ENCODE measurements around the gene PAF1.
A peak's percentile ranks its signal among the peaks of the same experiment; 100 is the strongest.

PAF1 gene

DNA sequence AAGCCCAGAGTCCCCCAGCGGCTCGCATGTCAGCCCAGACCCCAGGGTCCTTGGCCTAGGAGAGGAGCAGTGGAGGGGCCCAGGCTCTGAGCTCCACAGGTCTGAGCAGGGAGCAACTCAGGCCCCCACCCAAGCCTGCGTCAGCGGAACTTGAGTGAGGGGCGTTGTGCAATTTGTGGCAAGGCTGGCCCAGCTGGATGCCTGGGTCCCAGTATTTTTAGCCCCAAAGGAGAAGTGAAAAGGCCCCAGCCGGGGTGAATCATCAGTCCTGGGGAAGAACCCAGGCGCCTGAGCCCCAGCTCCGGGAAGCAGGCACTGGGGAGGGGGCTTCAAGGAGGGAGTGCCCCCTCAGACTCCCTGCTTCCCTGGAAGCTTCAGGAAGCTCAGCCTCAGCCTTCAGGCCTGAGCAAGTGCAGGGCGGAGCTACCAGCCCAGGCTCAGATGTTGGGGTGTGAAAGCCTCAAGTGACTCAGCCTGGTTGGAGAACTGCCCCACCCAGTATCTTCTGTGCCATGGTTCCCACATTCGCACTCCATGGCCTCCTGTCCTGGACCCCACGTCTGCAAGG lies 7.5 kb upstream of the PAF1 start:
- no peak overlapping the region for H3K9ac ChIP-seq

DNA sequence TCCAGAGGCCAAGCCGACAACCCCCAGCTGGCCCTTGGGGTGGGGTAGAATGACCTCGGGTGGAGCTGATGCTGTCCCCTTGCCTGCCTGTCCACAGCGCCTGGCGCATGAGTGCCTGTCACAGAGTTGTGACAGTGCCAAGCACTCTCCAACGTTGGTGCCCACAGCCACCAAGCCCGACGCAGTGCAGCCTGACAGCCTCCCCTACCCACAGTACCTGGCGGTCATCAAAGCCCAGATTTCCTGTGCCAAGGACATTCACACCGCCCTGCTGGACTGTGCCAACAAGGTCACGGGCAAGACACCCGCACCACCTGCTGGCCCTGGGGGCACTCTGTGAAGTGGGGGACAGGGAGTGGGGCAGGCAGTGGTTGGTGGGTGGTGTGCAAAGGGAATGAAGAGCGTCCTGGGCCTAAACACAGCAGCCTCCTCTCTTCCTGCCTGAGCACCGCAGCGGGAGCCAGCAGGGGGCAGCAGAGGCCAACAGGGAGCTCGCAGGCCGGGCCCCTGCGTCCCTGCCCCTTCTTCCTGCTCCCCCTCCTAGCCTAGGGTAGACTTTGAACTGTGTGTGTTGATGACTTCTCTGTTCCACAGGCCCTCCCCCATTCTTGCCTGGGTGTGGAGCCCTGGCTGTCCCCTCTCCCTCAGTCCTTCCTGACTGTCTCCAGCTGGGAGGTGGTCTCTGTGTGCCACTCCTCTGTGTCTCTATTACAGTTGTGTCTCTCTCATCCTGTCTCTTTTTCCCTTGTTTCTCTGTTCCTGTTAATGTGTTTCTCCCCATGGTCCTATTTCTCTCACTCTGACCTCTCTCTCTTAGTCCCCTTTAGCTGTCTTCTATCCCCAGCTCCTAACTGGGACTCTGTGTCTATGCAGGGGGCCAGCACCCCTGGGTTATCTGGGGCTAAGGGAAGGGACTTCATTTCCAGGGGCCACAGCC lies 6.7 kb upstream of the PAF1 start:
- Histone ChIP-seq H3K79me2 (peaks cover 10% of the 10 kb centered on the region), H3K9me3 (ENCODE audit: control insufficient read depth, low read length) (no peaks in the 10 kb centered on the region), H3K4me2 (ENCODE audit: low read length) (no peak overlapping the region), H3K36me3 (ENCODE audit: control insufficient read depth, insufficient read depth, low read length) (no peaks in the 10 kb centered on the region), H3K4me1 (peaks cover 31% of the 10 kb centered on the region), H3K9ac (no peak overlapping the region), H3K27me3 (ENCODE audit: control insufficient read depth, insufficient read depth, low read length) (no peaks in the 10 kb centered on the region), H3K27ac (peak overlapping the region; percentile 58), H3K4me3 (ENCODE audit: low read depth, low read length) (no peak overlapping the region), H2AFZ (peak overlapping the region; percentile 10)
- TF ChIP-seq, protein P1, sequence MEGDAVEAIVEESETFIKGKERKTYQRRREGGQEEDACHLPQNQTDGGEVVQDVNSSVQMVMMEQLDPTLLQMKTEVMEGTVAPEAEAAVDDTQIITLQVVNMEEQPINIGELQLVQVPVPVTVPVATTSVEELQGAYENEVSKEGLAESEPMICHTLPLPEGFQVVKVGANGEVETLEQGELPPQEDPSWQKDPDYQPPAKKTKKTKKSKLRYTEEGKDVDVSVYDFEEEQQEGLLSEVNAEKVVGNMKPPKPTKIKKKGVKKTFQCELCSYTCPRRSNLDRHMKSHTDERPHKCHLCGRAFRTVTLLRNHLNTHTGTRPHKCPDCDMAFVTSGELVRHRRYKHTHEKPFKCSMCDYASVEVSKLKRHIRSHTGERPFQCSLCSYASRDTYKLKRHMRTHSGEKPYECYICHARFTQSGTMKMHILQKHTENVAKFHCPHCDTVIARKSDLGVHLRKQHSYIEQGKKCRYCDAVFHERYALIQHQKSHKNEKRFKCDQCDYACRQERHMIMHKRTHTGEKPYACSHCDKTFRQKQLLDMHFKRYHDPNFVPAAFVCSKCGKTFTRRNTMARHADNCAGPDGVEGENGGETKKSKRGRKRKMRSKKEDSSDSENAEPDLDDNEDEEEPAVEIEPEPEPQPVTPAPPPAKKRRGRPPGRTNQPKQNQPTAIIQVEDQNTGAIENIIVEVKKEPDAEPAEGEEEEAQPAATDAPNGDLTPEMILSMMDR (IDR thresholded peaks at IDR 0.05): peak; percentile 97

More for the DNA sequence above, 7.5 kb upstream of the PAF1 start:
- H3K9me3 ChIP-seq (ENCODE audit: control insufficient read depth, low read length): no peaks in the 10 kb centered on the region
- peak overlapping the region; percentile 100 for H3K27ac ChIP-seq
- no peaks in the 10 kb centered on the region for H3K27me3 ChIP-seq (ENCODE audit: control insufficient read depth, insufficient read depth, low read length)
- H3K4me1 ChIP-seq: peaks cover 38% of the 10 kb centered on the region
- TF ChIP-seq, protein P1 (IDR thresholded peaks at IDR 0.05): no peak
- H3K4me3 ChIP-seq (ENCODE audit: low read depth, low read length): no peak overlapping the region
- no peaks in the 10 kb centered on the region for H3K36me3 ChIP-seq (ENCODE audit: control insufficient read depth, insufficient read depth, low read length)
- H3K79me2 ChIP-seq: peaks cover 8% of the 10 kb centered on the region
- no peak overlapping the region for H2AFZ ChIP-seq
- no peak overlapping the region for H3K4me2 ChIP-seq (ENCODE audit: low read length)

DNA sequence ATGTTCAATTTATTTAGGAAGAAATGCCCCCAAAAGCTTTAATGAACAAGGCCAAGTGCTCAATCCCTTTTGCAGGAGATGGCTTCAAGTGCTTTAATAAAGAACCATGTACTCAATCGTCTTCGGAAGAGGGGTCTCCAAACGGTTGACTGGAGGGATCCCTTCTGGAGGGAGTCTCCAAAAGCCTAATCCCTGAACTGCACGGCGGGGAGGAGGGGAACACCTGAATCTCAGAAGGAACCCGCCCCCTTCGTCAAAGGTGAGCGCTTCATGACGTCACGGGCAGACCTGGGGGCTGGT lies 505 bp downstream of the PAF1 start:
- peak overlapping the region; percentile 88 for H2AFZ ChIP-seq
- H3K27ac ChIP-seq: peak overlapping the region; percentile 94
- H3K27me3 ChIP-seq (ENCODE audit: control insufficient read depth, insufficient read depth, low read length): no peaks in the 10 kb centered on the region
- H3K9me3 ChIP-seq (ENCODE audit: control insufficient read depth, low read length): no peaks in the 10 kb centered on the region
- H3K4me3 ChIP-seq (ENCODE audit: low read depth, low read length): peak overlapping the region; percentile 94
- TF ChIP-seq, protein P1 (IDR thresholded peaks at IDR 0.05): no peak
- H3K4me2 ChIP-seq (ENCODE audit: low read length): peak overlapping the region; percentile 96
- peaks cover 15% of the 10 kb centered on the region for H3K79me2 ChIP-seq
- H3K9ac ChIP-seq: peak overlapping the region; percentile 55
- peaks cover 13% of the 10 kb centered on the region for H3K4me1 ChIP-seq
- H3K36me3 ChIP-seq (ENCODE audit: control insufficient read depth, insufficient read depth, low read length): no peaks in the 10 kb centered on the region

DNA sequence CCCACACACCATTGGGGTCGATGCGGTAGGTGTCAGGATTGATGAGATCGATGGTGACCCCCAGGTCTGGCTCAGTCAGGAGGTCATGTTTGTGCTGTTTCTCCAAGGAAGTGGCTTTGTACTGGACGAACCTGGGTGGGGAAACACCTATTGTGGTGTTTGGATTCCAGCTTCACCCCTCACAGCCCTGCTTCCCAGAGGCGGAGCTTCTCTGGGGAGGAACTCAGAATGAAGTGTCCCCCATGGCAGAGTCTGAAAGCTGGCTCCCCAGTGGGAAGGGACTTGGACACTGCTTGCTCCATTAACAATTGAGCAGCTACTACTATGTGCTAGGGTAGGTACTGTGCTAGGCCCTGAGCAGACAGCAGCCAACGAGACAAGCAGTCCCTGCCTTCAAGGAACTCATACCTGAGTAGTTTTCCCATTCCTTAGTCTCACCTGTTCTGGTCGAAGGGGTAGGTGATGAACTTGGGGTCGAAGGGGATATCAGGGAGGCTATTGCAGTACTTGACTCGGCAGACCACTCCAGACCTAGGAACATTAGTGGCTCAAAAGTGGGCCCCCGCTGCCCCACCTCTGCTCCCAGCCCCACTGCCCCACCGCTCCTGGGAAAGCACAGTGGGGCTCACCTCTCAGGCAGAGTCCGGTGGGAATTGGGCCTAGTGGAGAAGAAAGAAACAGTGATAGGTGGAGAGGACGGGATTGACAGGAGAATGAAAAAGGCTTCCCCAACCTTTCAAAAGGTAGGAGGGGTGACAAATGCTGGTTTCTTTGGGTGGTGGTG lies 1.1 kb downstream of the PAF1 start:
- TF ChIP-seq, protein P1 (IDR thresholded peaks at IDR 0.05): no peak
- Histone ChIP-seq H2AFZ (no peak overlapping the region), H3K79me2 (peaks cover 15% of the 10 kb centered on the region), H3K4me3 (ENCODE audit: low read depth, low read length) (peak overlapping the region; percentile 94), H3K9ac (peak overlapping the region; percentile 55), H3K4me1 (peaks cover 13% of the 10 kb centered on the region), H3K36me3 (ENCODE audit: control insufficient read depth, insufficient read depth, low read length) (no peaks in the 10 kb centered on the region), H3K9me3 (ENCODE audit: control insufficient read depth, low read length) (no peaks in the 10 kb centered on the region), H3K27me3 (ENCODE audit: control insufficient read depth, insufficient read depth, low read length) (no peaks in the 10 kb centered on the region), H3K4me2 (ENCODE audit: low read length) (peak overlapping the region; percentile 96), H3K27ac (peak overlapping the region; percentile 94)
